G401.6 (cell line): ENCODE results near the gene PBX2.
"Not testable (repeated sequence)": the region's sequence is repeated elsewhere in the genome, so short reads cannot be mapped to it uniquely, and the experiment has no call there.

Source experiments
- FAIRE-seq: peaks from 2 replicates; lab custom pipeline; 2012; peaks lifted over from hg19 to GRCh38; lab: Jason Lieb, UNC

The PBX2 gene

DNA sequence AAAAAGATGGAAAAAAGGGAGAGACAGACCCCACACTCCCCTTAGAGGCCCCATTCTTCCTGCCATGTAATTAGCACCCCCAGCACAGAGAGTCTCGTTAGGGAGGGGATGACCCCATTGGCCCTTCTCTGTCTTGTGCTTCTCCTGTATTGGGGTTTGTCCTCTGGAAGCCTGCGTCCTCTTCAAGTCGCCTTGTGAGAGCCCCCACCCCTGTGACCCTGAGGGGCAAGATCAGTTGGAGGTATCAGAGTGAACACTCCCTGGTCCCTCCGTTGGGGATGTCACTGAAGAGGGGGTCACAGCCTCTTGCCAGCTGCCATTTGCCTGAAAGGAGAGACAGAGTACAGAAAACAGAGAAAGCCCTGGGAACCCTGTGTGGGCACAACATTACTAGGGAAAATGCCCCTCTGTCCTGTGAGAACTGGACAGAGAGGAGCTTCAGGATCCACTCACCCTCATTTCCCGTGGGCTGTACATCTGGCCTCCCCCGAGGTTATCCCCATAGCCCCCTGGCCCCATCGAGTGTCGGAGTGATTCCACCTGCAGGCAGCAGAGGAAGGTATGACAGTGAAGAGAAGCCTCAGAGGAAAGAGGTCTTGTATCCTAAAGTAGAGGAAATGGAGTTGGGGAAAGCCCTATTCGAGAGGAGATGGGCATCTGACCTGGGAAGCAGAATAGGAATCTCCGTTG lies 3.7 kb downstream of the PBX2 start:
- not testable (repeated sequence) for FAIRE-seq

- FAIRE-seq, result peak; percentile 87
Observed at GRCh38 chr6:32185681-32186131, 4.3 kb downstream of the PBX2 start.

GRCh38 chr6:32184084-32184640 lies 5.8 kb downstream of the PBX2 start, which contains the start of gene AGER:
AGER (minus strand) TSS chr6:32184253; CDS start chr6:32184222, 31 bp downstream.
- no peak for FAIRE-seq

GRCh38 chr6:32183483-32184083 lies 6.4 kb downstream of the PBX2 start:
- no peak for FAIRE-seq

GRCh38 chr6:32183030-32183429 lies 7.0 kb downstream of the PBX2 start:
- no peak for FAIRE-seq

DNA sequence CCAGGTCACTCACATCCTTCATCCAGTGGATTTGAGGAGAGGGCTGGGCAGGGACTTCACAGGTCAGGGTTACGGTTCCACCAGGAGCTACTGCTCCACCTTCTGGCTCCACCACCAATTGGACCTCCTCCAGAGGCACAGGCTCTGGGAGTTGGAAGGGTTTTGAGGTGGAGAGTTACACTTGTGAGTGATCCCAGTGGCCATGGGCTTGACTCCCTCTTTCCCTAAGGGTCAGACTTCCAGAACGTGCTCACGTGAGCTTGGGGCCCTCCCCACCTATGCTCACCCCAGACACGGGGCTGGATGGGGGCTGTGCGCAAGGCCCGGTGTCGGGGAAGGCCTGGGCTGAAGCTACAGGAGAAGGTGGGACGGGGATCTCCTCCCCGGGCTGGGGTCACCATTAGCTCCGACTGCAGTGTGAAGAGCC lies 7.4 kb downstream of the PBX2 start:
- FAIRE-seq, result no peak

DNA sequence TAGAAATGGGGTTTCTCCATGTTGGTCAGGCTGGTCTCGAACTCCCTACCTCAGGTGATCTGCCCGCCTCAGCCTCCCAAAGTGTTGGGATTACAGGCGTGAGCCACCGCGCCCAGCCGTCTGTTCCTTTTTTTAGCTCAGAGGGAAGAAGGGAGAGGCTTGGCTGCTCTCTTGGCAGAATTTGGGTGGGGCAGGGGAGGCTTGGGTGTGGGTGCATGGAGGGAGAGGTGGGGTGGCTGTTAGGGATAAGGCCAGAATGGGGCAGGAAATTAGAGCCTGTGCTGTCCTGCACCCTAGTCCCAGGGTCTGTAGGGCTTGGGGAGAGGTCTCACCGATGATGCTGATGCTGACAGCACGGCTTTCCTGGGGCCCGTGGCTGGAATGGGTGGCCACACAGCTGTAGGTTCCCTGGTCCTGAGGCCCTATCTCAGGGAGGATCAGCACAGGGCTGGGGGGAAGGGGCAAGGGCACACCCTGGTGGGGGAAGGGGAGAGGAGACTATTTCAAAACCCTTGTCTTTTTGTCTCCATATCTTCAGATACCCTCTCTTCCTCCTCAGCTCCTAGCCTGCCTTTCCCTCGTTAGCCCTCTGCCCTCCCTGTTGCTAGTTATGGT lies 8.0 kb downstream of the PBX2 start:
- no peak for FAIRE-seq

DNA sequence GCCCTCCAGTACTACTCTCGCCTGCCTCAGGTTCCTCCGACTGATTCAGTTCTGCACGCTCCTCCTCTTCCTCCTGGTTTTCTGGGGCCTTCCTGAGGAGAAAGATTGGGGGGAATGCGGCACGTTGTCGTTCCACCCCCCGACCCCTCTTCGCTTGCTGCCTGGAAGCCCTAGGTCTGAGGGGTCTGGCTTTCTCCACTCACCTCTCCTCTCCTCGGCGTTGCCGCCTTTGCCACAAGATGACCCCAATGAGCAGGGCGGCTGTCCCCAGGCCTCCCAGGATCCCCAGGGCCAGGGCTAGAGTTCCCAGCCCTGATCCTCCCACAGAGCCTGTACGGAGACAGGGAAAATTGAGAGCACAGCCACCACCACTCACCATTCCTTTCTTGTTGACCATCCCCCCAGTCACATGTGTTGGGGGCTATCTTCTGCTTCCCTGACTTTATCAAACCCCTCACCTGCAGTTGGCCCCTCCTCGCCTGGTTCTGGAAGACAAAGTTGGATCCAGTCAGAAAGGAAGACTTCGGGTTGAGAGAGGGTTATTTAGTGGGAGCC lies 8.8 kb downstream of the PBX2 start:
- FAIRE-seq, result no peak

DNA sequence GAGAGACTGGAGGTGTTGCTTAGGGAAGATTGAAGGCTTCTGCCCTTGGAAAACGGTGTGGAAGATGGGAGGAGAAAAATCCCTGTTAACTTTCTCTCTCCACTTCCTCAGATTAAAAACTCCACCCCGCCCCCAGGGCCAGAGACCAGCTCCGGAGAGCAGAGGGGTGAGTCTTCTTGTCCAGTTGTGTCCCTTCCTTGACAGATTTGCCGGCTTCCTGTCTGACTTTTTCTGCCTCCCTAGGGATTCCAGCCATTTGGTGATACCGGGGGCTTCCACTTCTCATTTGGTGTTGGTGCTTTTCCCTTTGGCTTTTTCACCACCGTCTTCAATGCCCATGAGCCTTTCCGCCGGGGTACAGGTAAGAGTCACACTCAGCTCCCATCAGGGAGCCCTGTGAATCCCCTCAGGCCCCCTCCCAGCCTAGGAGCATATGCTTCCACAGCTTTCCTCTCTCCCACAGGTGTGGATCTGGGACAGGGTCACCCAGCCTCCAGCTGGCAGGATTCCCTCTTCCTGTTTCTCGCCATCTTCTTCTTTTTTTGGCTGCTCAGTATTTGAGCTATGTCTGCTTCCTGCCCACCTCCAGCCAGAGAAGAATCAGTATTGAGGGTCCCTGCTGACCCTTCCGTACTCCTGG lies 10.1 kb downstream of the PBX2 start:
- FAIRE-seq, result no peak

- no peak for FAIRE-seq
Observed at GRCh38 chr6:32178547-32179440, 11.2 kb downstream of the PBX2 start.

DNA sequence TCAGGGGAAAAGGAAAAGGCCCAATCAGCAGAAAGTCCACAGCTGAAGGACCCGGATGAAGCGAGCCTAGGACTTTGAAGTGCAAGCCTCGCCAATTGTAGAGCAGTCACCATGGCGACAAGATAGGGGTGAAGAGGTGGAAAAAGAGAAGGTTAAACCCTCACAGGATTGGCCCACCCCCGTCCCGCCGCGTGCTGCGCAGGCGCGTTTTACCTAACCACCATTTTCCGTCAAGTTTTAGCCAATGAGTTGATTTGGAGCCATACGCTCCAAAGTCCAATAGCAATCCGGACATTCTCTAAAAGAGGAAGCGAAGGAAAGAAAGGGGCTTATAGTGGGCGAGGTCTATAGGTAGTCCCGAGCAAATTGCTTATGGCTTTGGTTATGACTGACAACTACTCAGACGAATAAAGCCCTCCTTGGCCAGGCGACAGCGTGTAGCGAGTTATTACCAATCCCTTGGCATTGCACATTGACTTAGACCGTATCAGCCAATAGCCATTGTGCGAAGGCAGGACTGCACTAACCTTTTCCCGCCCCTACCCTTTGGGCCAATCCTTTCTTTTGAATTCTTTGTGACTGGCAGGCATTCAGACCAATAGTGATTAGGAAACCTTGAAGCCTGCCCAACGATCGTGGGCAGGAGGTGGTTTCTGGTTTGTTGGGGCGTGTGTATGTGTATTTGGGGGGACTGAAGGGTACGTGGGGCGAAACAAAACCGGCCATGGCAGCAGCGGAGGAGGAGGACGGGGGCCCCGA lies 12.0 kb downstream of the PBX2 start, which contains the start of gene RNF5:
Gene RNF5 (plus strand): TSS at position 618 of the 759 bp plus-strand sequence. CDS start 107 bp downstream, at position 725.
- FAIRE-seq, result peak; percentile 99

DNA sequence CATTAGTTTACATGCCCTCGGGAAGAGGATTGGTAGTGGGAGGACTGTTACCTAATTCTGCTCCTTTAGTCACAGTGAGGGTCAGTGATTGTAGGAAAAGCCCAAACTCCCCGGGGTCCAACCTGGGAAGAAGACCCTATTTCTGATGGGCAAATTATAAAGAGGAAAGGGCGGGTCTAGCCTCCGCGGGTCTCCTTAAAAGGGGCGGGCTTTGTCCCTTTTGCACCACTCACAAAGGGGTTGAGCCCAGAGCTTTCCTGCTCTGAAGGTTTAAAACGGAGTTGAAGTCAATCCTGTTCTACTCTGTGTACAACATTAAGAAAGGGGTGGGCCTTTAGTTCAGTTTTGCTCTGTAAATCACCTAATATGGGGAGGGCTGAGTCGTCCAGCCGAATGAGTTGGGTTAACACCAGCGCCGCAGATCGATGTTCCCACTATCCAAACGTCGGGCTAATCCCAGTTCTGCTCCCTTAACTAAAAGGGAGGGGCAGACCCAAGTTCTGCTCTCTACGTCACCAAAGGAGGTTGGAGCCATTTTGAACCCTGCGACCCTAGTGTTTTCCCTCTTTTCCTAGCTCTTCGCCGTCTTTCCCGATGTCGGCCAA lies 12.7 kb downstream of the PBX2 start:
- no peak for FAIRE-seq

DNA sequence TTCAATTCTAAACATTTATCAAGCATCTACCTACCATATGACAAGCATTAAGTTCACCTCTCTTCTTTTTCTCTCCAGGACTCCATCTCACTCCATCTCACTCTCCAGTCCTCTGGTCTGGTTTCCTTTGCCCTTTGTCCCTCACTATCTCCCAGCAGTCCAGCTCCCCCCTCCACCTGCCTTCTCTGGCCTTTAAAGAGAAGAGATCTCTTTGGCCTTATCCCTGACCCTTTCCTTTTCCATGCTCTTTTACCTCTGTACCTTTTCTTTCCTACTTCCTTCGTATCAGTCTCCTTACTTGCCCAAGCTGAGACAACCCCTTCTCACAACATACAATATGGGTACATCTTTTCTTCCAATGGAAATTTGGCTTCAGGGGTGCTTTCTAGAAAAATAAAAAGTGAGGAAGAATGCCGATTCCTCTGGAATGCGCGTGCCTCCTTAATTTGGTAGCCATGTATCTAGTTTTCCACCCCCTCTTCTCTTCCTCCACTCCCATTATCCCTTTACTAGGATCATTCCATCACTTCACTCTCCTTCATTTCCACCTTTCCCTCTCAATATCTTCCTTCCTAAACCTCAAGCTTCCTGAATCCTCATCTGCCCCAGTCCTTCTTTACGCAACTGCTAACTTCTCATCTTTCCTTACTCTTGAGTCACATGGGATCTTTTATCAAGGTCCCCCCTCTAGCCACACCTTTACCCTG lies 13.4 kb downstream of the PBX2 start:
- FAIRE-seq, result no peak

GRCh38 chr6:32175711-32176475 lies 14.1 kb downstream of the PBX2 start, which contains the start of gene AGPAT1:
AGPAT1 (minus strand) TSS chr6:32176084; CDS start chr6:32171496, 4,588 bp downstream.
- FAIRE-seq, result peak; percentile 73

- FAIRE-seq, result no peak
Observed at GRCh38 chr6:32175322-32175710, 14.7 kb downstream of the PBX2 start.

DNA sequence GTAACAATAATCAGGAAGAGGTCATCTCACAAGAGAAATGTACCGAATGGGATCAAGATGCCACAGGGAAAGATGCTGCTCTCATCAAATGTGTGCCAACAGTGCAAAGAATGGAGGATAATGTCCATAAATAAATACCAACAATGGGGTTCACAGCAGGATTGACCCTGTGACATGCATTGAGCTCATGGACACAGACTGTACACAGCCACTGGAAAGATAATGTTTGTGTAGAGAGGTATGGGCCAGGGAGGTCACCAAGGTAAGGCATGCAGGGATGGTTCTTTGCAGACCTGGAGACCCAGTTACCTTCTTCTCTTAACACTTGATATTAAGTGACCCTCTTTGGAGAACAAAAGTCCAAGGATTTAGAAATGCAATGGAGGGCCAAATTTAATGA lies 15.6 kb downstream of the PBX2 start:
- FAIRE-seq, result no peak

GRCh38 chr6:32173051-32173727 lies 16.8 kb downstream of the PBX2 start:
- no peak for FAIRE-seq

DNA sequence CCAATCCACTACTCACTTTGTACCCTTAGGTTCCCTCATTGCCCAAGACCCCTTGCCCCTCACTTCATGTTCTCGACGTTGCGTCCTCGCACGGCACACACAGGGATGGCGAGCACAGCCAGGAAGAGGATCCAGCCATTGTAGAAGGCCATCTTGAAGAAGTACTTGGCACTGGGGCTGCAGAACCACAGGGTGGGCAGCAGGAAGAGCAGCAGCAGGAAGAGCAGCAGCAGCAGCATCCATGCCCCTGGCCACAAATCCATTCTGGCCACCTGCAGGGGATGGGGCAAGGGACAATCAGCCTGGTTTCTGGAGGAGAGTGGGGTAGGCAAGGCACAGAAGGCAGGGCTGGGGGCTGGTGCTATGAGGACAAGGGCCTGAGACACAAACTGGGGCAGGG lies 18.8 kb downstream of the PBX2 start:
- FAIRE-seq, result no peak
